AG10803 (cell line): ENCODE measurements around the gene PSME3IP1.

Source experiments
- DNase-seq: peaks from one replicate; pipeline ENCODE4 v3.0.0; 2010; ENCODE audit warnings: low read depth
- H3K4me3 ChIP-seq: 2 replicates; pipeline ENCODE4 v1.5.1; 2011; ENCODE audit warnings: mild to moderate bottlenecking, low read length, control low read depth
- CTCF ChIP-seq: conservative IDR thresholded peaks from 2 replicates; pipeline ENCODE4 v1.5.1; 2011; ENCODE audit warnings: mild to moderate bottlenecking, low read length, control low read depth, inconsistent platforms

PSME3IP1 gene

GRCh38 chr16:57166451-57166850 is 19.4 kb downstream of the PSME3IP1 start:
- H3K4me3 ChIP-seq: no peak overlapping the region
- DNase-seq: no peak
- no peak for TF ChIP-seq CTCF

- H3K4me3 ChIP-seq: no peak overlapping the region
- TF ChIP-seq CTCF: no peak
- peak; percentile 54 for DNase-seq
Measured at GRCh38 chr16:57165938-57166337, 19.9 kb downstream of the PSME3IP1 start.

DNA sequence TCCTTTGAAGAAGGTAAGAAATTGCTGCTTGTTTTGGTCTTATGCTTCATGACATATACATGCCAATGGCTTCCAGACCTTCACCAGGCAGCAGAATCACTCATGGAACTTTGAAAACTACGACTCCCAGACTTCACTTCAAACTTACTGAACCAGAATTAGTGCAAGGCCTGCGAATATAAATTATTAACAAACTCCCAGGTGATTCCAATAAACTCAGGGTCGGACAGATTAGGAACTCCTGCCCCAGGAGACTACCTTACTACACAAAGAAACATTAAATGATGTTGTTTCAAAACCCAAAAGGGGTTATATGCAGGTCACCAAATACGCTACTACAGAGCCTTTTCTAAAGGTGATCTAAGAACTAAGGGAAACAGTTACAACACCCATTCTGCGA is 20.4 kb downstream of the PSME3IP1 start:
- no peak overlapping the region for H3K4me3 ChIP-seq
- DNase-seq: no peak
- TF ChIP-seq CTCF: no peak

- no peak for TF ChIP-seq CTCF
- DNase-seq: no peak
Measured at GRCh38 chr16:57163842-57164241, 22.0 kb downstream of the PSME3IP1 start.

DNA sequence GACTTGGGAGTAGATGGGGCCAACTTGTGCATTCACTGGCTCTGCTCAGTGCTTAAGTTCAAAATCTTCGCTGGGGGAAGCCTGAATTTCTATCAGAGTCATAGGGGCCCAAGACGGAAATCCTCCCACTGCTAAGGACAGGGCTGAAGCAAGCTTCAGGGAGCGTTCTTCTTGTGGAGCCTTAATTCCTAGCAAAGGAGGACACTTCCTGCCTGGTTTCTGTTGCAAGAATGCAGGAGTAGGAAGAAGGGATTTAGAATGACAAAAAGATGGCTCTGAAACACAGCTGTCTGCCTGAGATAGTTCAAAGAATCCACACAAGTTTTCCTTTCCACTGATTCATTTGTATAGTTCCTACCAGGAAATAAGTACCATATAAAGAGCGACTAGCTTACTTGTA is 26.4 kb downstream of the PSME3IP1 start:
- no peak for DNase-seq
- no peak overlapping the region for H3K4me3 ChIP-seq
- no peak for TF ChIP-seq CTCF

More at GRCh38 chr16:57163842-57164241, 22.0 kb downstream of the PSME3IP1 start:
- no peak overlapping the region for H3K4me3 ChIP-seq

DNA sequence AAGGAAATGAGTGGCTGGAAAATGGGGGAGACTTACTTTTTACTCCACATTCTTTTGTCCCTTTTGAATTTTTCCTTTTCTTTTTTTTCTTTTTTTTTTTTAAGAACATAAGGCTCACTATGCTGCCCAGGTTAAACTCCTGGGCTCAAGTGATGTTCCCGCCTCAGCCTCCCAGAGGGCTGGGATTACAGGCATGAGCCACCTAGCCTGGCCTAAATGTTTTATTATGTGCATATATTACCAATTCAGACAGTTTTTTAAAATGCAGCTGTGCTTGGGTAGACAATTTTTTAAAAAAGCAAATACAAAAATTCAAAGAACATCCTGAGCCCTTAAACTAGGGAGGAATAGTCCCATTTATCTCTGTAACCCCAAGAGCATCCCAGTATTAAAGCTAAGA is 28.3 kb downstream of the PSME3IP1 start:
- DNase-seq: no peak
- no peak for TF ChIP-seq CTCF
- H3K4me3 ChIP-seq: no peak overlapping the region

DNA sequence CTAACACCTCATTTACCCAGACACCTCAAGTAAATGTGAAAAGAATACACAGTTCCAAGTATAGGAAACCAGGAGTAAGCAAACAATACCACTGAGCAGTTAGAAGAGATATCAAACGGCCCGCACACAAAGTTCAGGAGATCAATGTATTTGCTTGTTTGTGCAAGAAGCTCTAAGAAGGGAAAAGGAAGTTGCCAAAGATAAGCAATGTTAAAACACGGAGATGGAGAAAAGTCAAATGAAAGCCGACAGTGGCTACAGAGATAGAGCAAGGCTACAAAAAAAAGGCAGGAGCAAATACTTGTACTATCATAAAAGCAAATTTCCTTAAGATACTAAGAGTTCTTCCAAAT is 29.5 kb downstream of the PSME3IP1 start:
- no peak for DNase-seq
- no peak for TF ChIP-seq CTCF
- H3K4me3 ChIP-seq: no peak overlapping the region
